GM23248 (cell line): Measurements from ENCODE around the gene DOCK3.

Source experiments
- EZH2 ChIP-seq: fragments of 200-600 bp; sonication (generic); IDR thresholded peaks from 2 replicates; pipeline ENCODE4 v1.6.1; 2018; ENCODE audit warnings: antibody characterized with exemption, mild to moderate bottlenecking; ENCODE audit not compliant: insufficient read depth, poor library complexity, severe bottlenecking
- EZH2phosphoT487 ChIP-seq: fragments of 200-600 bp; sonication (generic); IDR thresholded peaks from 2 replicates; pipeline ENCODE4 v1.6.1; 2018; ENCODE audit warnings: antibody characterized with exemption, moderate library complexity, mild to moderate bottlenecking, low read depth; ENCODE audit not compliant: insufficient read depth

- TF ChIP-seq EZH2 = no peak
- no peak for TF ChIP-seq EZH2phosphoT487
These were observed 541.6 kb downstream of the DOCK3 start for GRCh38 chr3:51216291-51216690.
